HCT116 (cell line): ENCODE data around the gene GNG12. TPM values are rescaled to one million over a fixed set of nuclear protein-coding genes. Genes with fewer than 3 reads are reported as not detected.

Source experiments
- ATAC-seq: fragments of 200-7000 bp; cut with Tn5 transposase; 2 replicates; pipeline ENCODE4 v1.9.1; 2020; ENCODE audit warnings: mild to moderate bottlenecking, moderate library complexity
- BruUV-seq: library from RNA; stranded (reverse); fragments of 400-500 nt; replicated peaks from 2 replicates; lab custom pipeline; 2021; lab: Mats Ljungman, UMichigan
- CTCF ChIA-PET: fragments of 300-600 bp; sonication (Branson Sonifier 250); formaldehyde crosslinking; loops from one replicate; lab custom pipeline; 2021; ENCODE audit warnings: antibody characterized with exemption; lab: Charles Lee
- POLR2A ChIA-PET: fragments of 300-600, 350-600 bp; sonication (Branson Sonifier 250); formaldehyde crosslinking; loops from one replicate; lab custom pipeline; 2021; ENCODE audit warnings: antibody characterized with exemption; lab: Charles Lee
- RAD21 ChIA-PET, 2 experiments: fragments of 300-600 bp; sonication (Branson Sonifier 250); formaldehyde crosslinking; loops; one replicate each; lab custom pipeline; 2023; ENCODE audit warnings: low total read pairs in 2 of 2; ENCODE audit not compliant: uncharacterized antibody in 2 of 2, unreplicated experiment in 2 of 2, low non-redundant PET in 1 of 2; lab: Charles Lee
- DNase-seq: peaks from one replicate; pipeline ENCODE4 v3.0.0-alpha.2; 2010; ENCODE audit warnings: low read depth, low spot score
- H2AFZ ChIP-seq: fragments of 200-600 bp; shearing (Covaris generic), sonication (generic); 2 replicates; pipeline ENCODE4 v1.6.1; 2017; ENCODE audit warnings: low read depth, mixed run types, mixed read lengths, antibody characterized with exemption, low read length; ENCODE audit not compliant: poor library complexity, severe bottlenecking
- H3K27ac ChIP-seq: 2 replicates; pipeline ENCODE4 v1.5.1; 2012; ENCODE audit warnings: low read depth, low read length
- H3K27me3 ChIP-seq: fragments of 200-600 bp; sonication (generic); 2 replicates; pipeline ENCODE4 v1.6.1; 2016; ENCODE audit warnings: mixed run types, low read length, mixed read lengths; ENCODE audit not compliant: insufficient read depth
- H3K36me3 ChIP-seq, 2 experiments: fragments of 200-500 bp in 1 of 2; fragments of 200-600 bp in 1 of 2; sonication (Bioruptor generic) in 1 of 2; sonication (generic) in 1 of 2; 2 replicates each; pipeline versions ENCODE4 v1.5.1 to v1.6.1; 2014 to 2016; ENCODE audit warnings: low read length in 2 of 2, inconsistent platforms in 1 of 2, mixed read lengths in 1 of 2, mixed run types in 1 of 2; ENCODE audit not compliant: insufficient read depth in 2 of 2, control insufficient read depth in 1 of 2
- H3K4me1 ChIP-seq, 2 experiments: fragments of 200-600 bp in 1 of 2; sonication (generic) in 1 of 2; 2 replicates each; pipeline versions ENCODE4 v1.5.1 to v1.6.1; 2012 to 2017; ENCODE audit warnings: low read length in 2 of 2, inconsistent platforms in 1 of 2, mild to moderate bottlenecking in 1 of 2, mixed read lengths in 1 of 2, mixed run types in 1 of 2, moderate library complexity in 1 of 2; ENCODE audit not compliant: insufficient read depth in 2 of 2, control insufficient read depth in 1 of 2
- H3K4me2 ChIP-seq: fragments of 200-600 bp; sonication (generic); 2 replicates; pipeline ENCODE4 v1.6.1; 2017; ENCODE audit warnings: mixed run types, low read length, mixed read lengths
- H3K4me3 ChIP-seq, 2 experiments: fragments of 200-600 bp in 1 of 2; sonication (generic) in 1 of 2; replicated peaks in 1 of 2; 2 replicates each; pipeline ENCODE4 v1.5.1; 2011 to 2016; ENCODE audit warnings: low read length in 2 of 2, control low read depth in 1 of 2, low read depth in 1 of 2, mild to moderate bottlenecking in 1 of 2, mixed read lengths in 1 of 2, mixed run types in 1 of 2
- H3K79me2 ChIP-seq: fragments of 200-600 bp; sonication (generic); 2 replicates; pipeline ENCODE4 v1.6.1; 2017; ENCODE audit warnings: mild to moderate bottlenecking, mixed run types, low read length, moderate library complexity, mixed read lengths; ENCODE audit not compliant: insufficient read depth
- H3K9ac ChIP-seq: fragments of 200-600 bp; sonication (generic); 2 replicates; pipeline ENCODE4 v1.6.1; 2016; ENCODE audit warnings: low read length, mixed read lengths
- H3K9me2 ChIP-seq: fragments of 200-600 bp; sonication (generic), shearing (Covaris generic); 2 replicates; pipeline ENCODE4 v1.6.1; 2017; ENCODE audit warnings: mixed run types, mild to moderate bottlenecking, moderate library complexity; ENCODE audit not compliant: insufficient read depth
- H3K9me3 ChIP-seq, 2 experiments: fragments of 200-500 bp in 1 of 2; fragments of 200-600 bp in 1 of 2; sonication (Bioruptor generic) in 1 of 2; sonication (generic) in 1 of 2; 2 replicates each; pipeline ENCODE4 v1.6.1; 2014 to 2017; ENCODE audit warnings: low read length in 2 of 2, mixed read lengths in 2 of 2, inconsistent platforms in 1 of 2, low read depth in 1 of 2, mild to moderate bottlenecking in 1 of 2, mixed run types in 1 of 2, moderate library complexity in 1 of 2; ENCODE audit not compliant: control insufficient read depth in 1 of 2, insufficient read depth in 1 of 2
- H4K20me1 ChIP-seq: fragments of 200-600 bp; sonication (generic), shearing (Covaris generic); 2 replicates; pipeline ENCODE4 v1.6.1; 2017; ENCODE audit warnings: mixed run types, mild to moderate bottlenecking, moderate library complexity; ENCODE audit not compliant: insufficient read depth
- CEBPB ChIP-seq: IDR thresholded peaks from 2 replicates; pipeline ENCODE4 v1.6.1; 2012; ENCODE audit warnings: low read depth
- EGR1 ChIP-seq: IDR thresholded peaks from 2 replicates; pipeline ENCODE4 v1.6.1; 2012; ENCODE audit warnings: low read depth
- FOSL1 ChIP-seq: IDR thresholded peaks from 2 replicates; pipeline ENCODE4 v1.6.1; 2012; ENCODE audit warnings: low read depth
- JUND ChIP-seq: IDR thresholded peaks from 2 replicates; pipeline ENCODE4 v1.6.1; 2012
- POLR2A ChIP-seq: IDR thresholded peaks from 2 replicates; pipeline ENCODE4 v1.7.0; 2011; ENCODE audit warnings: borderline replicate concordance; ENCODE audit not compliant: insufficient read depth, insufficient read length; ENCODE audit errors: extremely low read depth
- RAD21 ChIP-seq: IDR thresholded peaks from 2 replicates; pipeline ENCODE4 v1.6.1; 2012; ENCODE audit warnings: low read depth, mild to moderate bottlenecking
- SIN3A ChIP-seq: IDR thresholded peaks from 2 replicates; pipeline ENCODE4 v1.6.1; 2012; ENCODE audit warnings: low read depth
- YY1 ChIP-seq: IDR thresholded peaks from 2 replicates; pipeline ENCODE4 v1.6.1; 2011; ENCODE audit warnings: low read length, low read depth, moderate library complexity, mild to moderate bottlenecking; ENCODE audit not compliant: insufficient replicate concordance; ENCODE audit errors: extremely low read depth
- intact Hi-C: fragments of 100-400 bp; cut with micrococcal nuclease; formaldehyde crosslinking; loops from 2 replicates; pipeline ENCODE4 v1.10.0; 2022
- total RNA-seq: library from RNA; stranded (reverse); gene quantifications from one replicate; pipeline ENCODE4 v1.2.1, GENCODE V29; 2021; ENCODE audit not compliant: unreplicated experiment
- TF ChIP-seq, protein P1 (sequence below), 3 experiments: fragments of 200-600 bp in 1 of 3; sonication (generic) in 1 of 3; IDR thresholded peaks in 2 of 3; conservative IDR thresholded peaks in 1 of 3; 2 replicates each; pipeline ENCODE4 v1.5.1; 2012 to 2017; ENCODE audit warnings: low read depth in 2 of 3, low read length in 2 of 3, antibody characterized with exemption in 1 of 3, borderline replicate concordance in 1 of 3, control low read depth in 1 of 3, mild to moderate bottlenecking in 1 of 3, mixed read lengths in 1 of 3, mixed run types in 1 of 3, moderate library complexity in 1 of 3; ENCODE audit not compliant: insufficient read depth in 1 of 3

Gene GNG12
- total RNA-seq, 1 experiment from 2014 or later = 49.6 TPM

- H4K20me1 ChIP-seq = no peaks in the 10 kb centered on the region
- no peak overlapping the region for H3K4me3 ChIP-seq
- H3K79me2 ChIP-seq = peaks cover 3% of the 10 kb centered on the region; the same call in 1 of the 2 replicates
- TF ChIP-seq, protein P1, sequence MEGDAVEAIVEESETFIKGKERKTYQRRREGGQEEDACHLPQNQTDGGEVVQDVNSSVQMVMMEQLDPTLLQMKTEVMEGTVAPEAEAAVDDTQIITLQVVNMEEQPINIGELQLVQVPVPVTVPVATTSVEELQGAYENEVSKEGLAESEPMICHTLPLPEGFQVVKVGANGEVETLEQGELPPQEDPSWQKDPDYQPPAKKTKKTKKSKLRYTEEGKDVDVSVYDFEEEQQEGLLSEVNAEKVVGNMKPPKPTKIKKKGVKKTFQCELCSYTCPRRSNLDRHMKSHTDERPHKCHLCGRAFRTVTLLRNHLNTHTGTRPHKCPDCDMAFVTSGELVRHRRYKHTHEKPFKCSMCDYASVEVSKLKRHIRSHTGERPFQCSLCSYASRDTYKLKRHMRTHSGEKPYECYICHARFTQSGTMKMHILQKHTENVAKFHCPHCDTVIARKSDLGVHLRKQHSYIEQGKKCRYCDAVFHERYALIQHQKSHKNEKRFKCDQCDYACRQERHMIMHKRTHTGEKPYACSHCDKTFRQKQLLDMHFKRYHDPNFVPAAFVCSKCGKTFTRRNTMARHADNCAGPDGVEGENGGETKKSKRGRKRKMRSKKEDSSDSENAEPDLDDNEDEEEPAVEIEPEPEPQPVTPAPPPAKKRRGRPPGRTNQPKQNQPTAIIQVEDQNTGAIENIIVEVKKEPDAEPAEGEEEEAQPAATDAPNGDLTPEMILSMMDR (IDR thresholded peaks at IDR 0.05 in 2 of 3, conservative IDR thresholded peaks at IDR 0.05 in 1 of 3; ENCODE audit: borderline replicate concordance in 1 of 3, insufficient read depth in 1 of 3, low read depth in 2 of 3, low read length in 2 of 3) = no peak
- TF ChIP-seq YY1 (no peak), CEBPB (no peak), FOSL1 (no peak), POLR2A (no peak), SIN3A (no peak), EGR1 (no peak), RAD21 (no peak), JUND (no peak)
- no peaks in the 10 kb centered on the region for H3K36me3 ChIP-seq
- no peak overlapping the region for H3K4me2 ChIP-seq
- no peaks in the 10 kb centered on the region for H3K9me3 ChIP-seq
- H3K27me3 ChIP-seq = no peaks in the 10 kb centered on the region
- POLR2A ChIA-PET = no interaction called here
- no peak overlapping the region for H3K9ac ChIP-seq
- no peak for DNase-seq
- BruUV-seq = no TSS peak
- H3K9me2 ChIP-seq = no peaks in the 10 kb centered on the region
- intact Hi-C loops = no loop called here
- no peak overlapping the region for H3K27ac ChIP-seq
- RAD21 ChIA-PET = no interaction called here
- peaks cover 0 to 15% of the 10 kb centered on the region in 2 experiments; a peak in 1 of 4 replicates for H3K4me1 ChIP-seq
- no peak overlapping the region for H2AFZ ChIP-seq
- ATAC-seq = no peak
- CTCF ChIA-PET = interaction anchor here (1.2 kb wide), 1 partner anchor 255 kb away, joined by 5 read pairs; no protein-coding TSS in a partner anchor
Observed at GRCh38 chr1:67787746-67788145, 45.5 kb downstream of the GNG12 start.
